IMR-90 (cell line): ENCODE data around the gene PFN2. TPM values are rescaled to one million over a fixed set of nuclear protein-coding genes. Genes with fewer than 3 reads are reported as not detected.

Source experiments
- ATAC-seq: fragments of 200-7000 bp; cut with Tn5 transposase; 2 replicates; pipeline ENCODE4 v1.9.1; 2020; ENCODE audit warnings: low read depth, mild to moderate bottlenecking, moderate library complexity
- BruUV-seq: library from RNA; stranded (reverse); fragments of 400-500 nt; replicated peaks from 2 replicates; lab custom pipeline; 2021; lab: Mats Ljungman, UMichigan
- CTCF ChIA-PET: fragments of 300-600 bp; formaldehyde crosslinking; extraction: SDS; loops from one replicate; lab custom pipeline; 2021; ENCODE audit warnings: antibody characterized with exemption; lab: Yijun Ruan, JAX
- POLR2A ChIA-PET: fragments of 300-600 bp; sonication (Branson Sonifier 250); formaldehyde crosslinking; loops from one replicate; lab custom pipeline; 2022; ENCODE audit warnings: antibody characterized with exemption; ENCODE audit not compliant: unreplicated experiment; lab: Charles Lee
- DNase-seq: peaks from one replicate; pipeline ENCODE4 v3.0.0; 2013
- H2AFZ ChIP-seq: replicated peaks from 2 replicates; pipeline ENCODE3; 2013; ENCODE audit warnings: low read length, mild to moderate bottlenecking; ENCODE audit not compliant: poor library complexity
- H2AK5ac ChIP-seq: 2 replicates; pipeline ENCODE4 v1.6.1; 2013; ENCODE audit warnings: low read depth, low read length, inconsistent platforms
- H2AK9ac ChIP-seq: replicated peaks from 2 replicates; pipeline ENCODE3; 2013; ENCODE audit warnings: mild to moderate bottlenecking, low read depth, low read length, moderate library complexity; ENCODE audit not compliant: poor library complexity
- H2BK120ac ChIP-seq: 2 replicates; pipeline ENCODE4 v1.6.1; 2013; ENCODE audit warnings: low read depth, low read length, inconsistent platforms
- H2BK15ac ChIP-seq: 3 replicates; pipeline ENCODE4 v1.6.1; 2013; ENCODE audit warnings: low read depth, low read length, inconsistent platforms
- H2BK20ac ChIP-seq: 2 replicates; pipeline ENCODE4 v1.6.1; 2013; ENCODE audit warnings: low read depth, mild to moderate bottlenecking, inconsistent platforms, low read length, moderate library complexity
- H2BK5ac ChIP-seq: 2 replicates; pipeline ENCODE4 v1.6.1; 2013; ENCODE audit warnings: mild to moderate bottlenecking, low read depth, low read length, inconsistent platforms; ENCODE audit not compliant: poor library complexity, severe bottlenecking
- H3K14ac ChIP-seq: replicated peaks from 2 replicates; pipeline ENCODE4 v1.6.1; 2013; ENCODE audit warnings: low read depth, low read length, inconsistent platforms
- H3K18ac ChIP-seq: 2 replicates; pipeline ENCODE4 v1.6.1; 2013; ENCODE audit warnings: low read depth, low read length, control low read depth
- H3K23ac ChIP-seq: 2 replicates; pipeline ENCODE4 v1.6.1; 2013; ENCODE audit warnings: low read depth, low read length, inconsistent platforms
- H3K27ac ChIP-seq: 2 replicates; pipeline ENCODE4 v1.5.1; 2013; ENCODE audit warnings: mild to moderate bottlenecking, control low read depth, low read length; ENCODE audit not compliant: insufficient read depth
- H3K27me3 ChIP-seq: 2 replicates; pipeline ENCODE4 v1.6.1; 2013; ENCODE audit warnings: low read length; ENCODE audit not compliant: control insufficient read depth, insufficient read depth
- H3K36me3 ChIP-seq: 2 replicates; pipeline ENCODE4 v1.6.1; 2013; ENCODE audit warnings: low read length, mixed read lengths; ENCODE audit not compliant: control insufficient read depth, insufficient read depth
- H3K4ac ChIP-seq: 2 replicates; pipeline ENCODE4 v1.6.1; 2013; ENCODE audit warnings: low read depth, low read length, inconsistent platforms
- H3K4me1 ChIP-seq: 2 replicates; pipeline ENCODE4 v1.6.1; 2013; ENCODE audit warnings: low read length, mixed read lengths; ENCODE audit not compliant: control insufficient read depth, insufficient read depth
- H3K4me2 ChIP-seq: 2 replicates; pipeline ENCODE4 v1.6.1; 2013; ENCODE audit warnings: low read depth, mild to moderate bottlenecking, control low read depth, low read length, moderate library complexity
- H3K4me3 ChIP-seq: 2 replicates; pipeline ENCODE4 v1.5.1; 2013; ENCODE audit warnings: low read depth, mild to moderate bottlenecking, control low read depth, low read length, moderate library complexity; ENCODE audit not compliant: insufficient read depth
- H3K56ac ChIP-seq: 2 replicates; pipeline ENCODE4 v1.6.1; 2013; ENCODE audit warnings: low read length, inconsistent platforms; ENCODE audit not compliant: insufficient read depth; ENCODE audit errors: extremely low read depth
- H3K79me1 ChIP-seq, 2 experiments: 2 replicates each; pipeline ENCODE4 v1.6.1; 2013; ENCODE audit warnings: low read length in 2 of 2, inconsistent platforms in 1 of 2, low read depth in 1 of 2
- H3K9ac ChIP-seq: 2 replicates; pipeline ENCODE4 v1.6.1; 2013; ENCODE audit warnings: low read depth, low read length, control low read depth
- H3K9me1 ChIP-seq: 2 replicates; pipeline ENCODE4 v1.6.1; 2013; ENCODE audit warnings: low read length, inconsistent platforms; ENCODE audit not compliant: insufficient read depth
- H3K9me3 ChIP-seq: 2 replicates; pipeline ENCODE4 v1.6.1; 2013; ENCODE audit warnings: low read length; ENCODE audit not compliant: control insufficient read depth, insufficient read depth
- H4K20me1 ChIP-seq: 2 replicates; pipeline ENCODE4 v1.6.1; 2013; ENCODE audit warnings: low read length, inconsistent platforms; ENCODE audit not compliant: insufficient read depth
- H4K5ac ChIP-seq: 2 replicates; pipeline ENCODE4 v1.6.1; 2013; ENCODE audit warnings: mild to moderate bottlenecking, low read depth, low read length, control low read depth
- H4K8ac ChIP-seq, 2 experiments: 2 replicates each; pipeline ENCODE4 v1.6.1; 2013; ENCODE audit warnings: low read depth in 2 of 2, low read length in 2 of 2, control low read depth in 1 of 2, inconsistent platforms in 1 of 2
- H4K91ac ChIP-seq: 2 replicates; pipeline ENCODE4 v1.6.1; 2013; ENCODE audit warnings: low read depth, low read length, inconsistent platforms; ENCODE audit not compliant: insufficient read depth
- BHLHE40 ChIP-seq: fragments of 150-350 bp; IDR thresholded peaks from 2 replicates; pipeline ENCODE4 v1.6.1; 2016; ENCODE audit warnings: mild to moderate bottlenecking, low read depth, low read length
- CEBPB ChIP-seq: IDR thresholded peaks from 2 replicates; pipeline ENCODE4 v1.6.1; 2012; ENCODE audit warnings: low read depth, low read length, improper control_type of control experiment
- CHD1 ChIP-seq: IDR thresholded peaks from 2 replicates; pipeline ENCODE4 v1.6.1; 2012; ENCODE audit warnings: low read depth, low read length, improper control_type of control experiment
- FOS ChIP-seq: fragments of 150-350 bp; IDR thresholded peaks from 2 replicates; pipeline ENCODE4 v1.6.1; 2016; ENCODE audit warnings: low read depth, low read length
- MAZ ChIP-seq: IDR thresholded peaks from 2 replicates; pipeline ENCODE4 v1.6.1; 2012; ENCODE audit warnings: low read depth, mild to moderate bottlenecking, low read length, improper control_type of control experiment, moderate library complexity, borderline replicate concordance
- MXI1 ChIP-seq: IDR thresholded peaks from 2 replicates; pipeline ENCODE4 v1.6.1; 2012; ENCODE audit warnings: low read depth, mild to moderate bottlenecking, low read length, moderate library complexity, borderline replicate concordance
- NFE2L2 ChIP-seq: fragments of 150-350 bp; IDR thresholded peaks from 2 replicates; pipeline ENCODE4 v1.6.1; 2016; ENCODE audit warnings: low read depth, mild to moderate bottlenecking, low read length
- POLR2A ChIP-seq: IDR thresholded peaks from 2 replicates; pipeline ENCODE4 v1.6.1; 2012; ENCODE audit warnings: mild to moderate bottlenecking, low read depth, low read length
- RAD21 ChIP-seq: IDR thresholded peaks from 2 replicates; pipeline ENCODE4 v1.6.1; 2012; ENCODE audit warnings: low read length, improper control_type of control experiment
- RCOR1 ChIP-seq: IDR thresholded peaks from 2 replicates; pipeline ENCODE4 v1.6.1; 2012; ENCODE audit warnings: mild to moderate bottlenecking, low read length, improper control_type of control experiment; ENCODE audit not compliant: insufficient replicate concordance
- RFX5 ChIP-seq: IDR thresholded peaks from 2 replicates; pipeline ENCODE4 v1.8.0; 2012; ENCODE audit warnings: low read depth, mild to moderate bottlenecking, low read length, moderate library complexity
- SMC3 ChIP-seq: fragments of 150-350 bp; IDR thresholded peaks from 2 replicates; pipeline ENCODE4 v1.6.1; 2016; ENCODE audit warnings: low read depth, mild to moderate bottlenecking, antibody characterized with exemption, low read length, moderate library complexity
- dilution Hi-C: fragments of 300-500 bp; cut with HindIII; formaldehyde crosslinking; loops from one replicate; pipeline ENCODE4 v1.14.3; 2018; ENCODE audit warnings: low sequenced_read_pairs; ENCODE audit not compliant: unreplicated experiment
- in situ Hi-C: fragments of 300-500 bp; cut with MboI; formaldehyde crosslinking; loops from 3 replicates; pipeline ENCODE4 v1.14.3; 2019; ENCODE audit warnings: low sequenced_read_pairs, inconsistent platforms, mixed read lengths
- intact Hi-C: fragments of 100-400 bp; cut with micrococcal nuclease; formaldehyde crosslinking; loops from 2 replicates; pipeline ENCODE4 v1.10.0; 2022
- polyA plus RNA-seq, 3 experiments: library from polyadenylated mRNA; depleted of rRNA; stranded (reverse); fragments of >200 nt; gene quantifications; 2 replicates each; pipeline ENCODE4 v1.2.3, GENCODE V29; 2012; ENCODE audit warnings: low replicate concordance in 1 of 3
- total RNA-seq: library from RNA; depleted of rRNA; stranded (reverse); fragments of >200 nt; gene quantifications from 2 replicates; pipeline ENCODE4 v1.2.3, GENCODE V29; 2012
- TF ChIP-seq, protein P1 (sequence below): conservative IDR thresholded peaks from 2 replicates; pipeline ENCODE4 v1.5.1; 2012; ENCODE audit warnings: mild to moderate bottlenecking, low read depth, low read length, improper control_type of control experiment
- TF ChIP-seq, protein P2 (sequence below): fragments of 150-350 bp; IDR thresholded peaks from 2 replicates; pipeline ENCODE4 v1.6.1; 2016; ENCODE audit warnings: low read depth, mild to moderate bottlenecking, low read length, moderate library complexity, borderline replicate concordance
- TF ChIP-seq, protein P3 (sequence below): fragments of 150-350 bp; IDR thresholded peaks from 2 replicates; pipeline ENCODE4 v1.6.1; 2017; ENCODE audit warnings: mild to moderate bottlenecking, antibody characterized with exemption, low read length, low read depth

The PFN2 gene
- total and polyA plus RNA-seq, 2 of the 4 experiments (the other 2 are of a cell fraction), result 256 to 444 TPM

DNA sequence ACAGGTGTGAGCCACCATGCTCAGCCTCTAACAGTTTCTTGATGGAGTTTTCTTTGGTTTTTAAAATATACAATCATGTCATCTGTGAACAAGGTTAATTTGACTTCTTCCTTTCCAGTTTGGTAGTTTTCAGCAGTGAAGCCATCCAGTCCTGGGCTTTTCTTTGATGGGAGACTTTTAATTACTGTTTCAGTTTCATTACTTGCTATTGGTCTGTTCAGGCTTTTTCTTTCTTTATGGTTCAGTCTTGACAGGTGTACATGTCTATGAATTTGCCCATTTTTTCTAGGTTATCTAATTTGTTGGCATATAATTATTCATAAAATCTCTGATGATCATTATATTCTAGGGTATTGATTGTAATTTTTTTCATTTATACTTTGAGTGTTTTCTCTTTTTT lies 36.8 kb downstream of the PFN2 start:
- DNase-seq (no peak), ATAC-seq (no peak)
- no peak overlapping the region for H3K56ac ChIP-seq
- H3K27ac ChIP-seq, result no peak overlapping the region
- H2BK5ac ChIP-seq, result no peak overlapping the region
- no peak overlapping the region for H3K4ac ChIP-seq
- H2BK15ac ChIP-seq, result no peak overlapping the region
- no peak overlapping the region for H3K18ac ChIP-seq
- H4K5ac ChIP-seq, result no peak overlapping the region
- H2AK5ac ChIP-seq, result no peak overlapping the region
- H3K4me3 ChIP-seq, result no peak overlapping the region
- BruUV-seq, result no TSS peak
- peaks cover 7% of the 10 kb centered on the region in 2 experiments; a peak in 2 of 4 replicates for H3K79me1 ChIP-seq
- no peak overlapping the region for H2BK120ac ChIP-seq
- peaks cover 3% of the 10 kb centered on the region; the same call in 1 of the 2 replicates for H3K9me3 ChIP-seq
- H3K4me2 ChIP-seq, result no peak overlapping the region
- H3K23ac ChIP-seq, result no peak overlapping the region
- ChIA-PET POLR2A (no interaction called here), CTCF (no interaction called here)
- no peaks in the 10 kb centered on the region; the same call in 1 of the 2 replicates for H4K20me1 ChIP-seq
- H3K9me1 ChIP-seq, result no peaks in the 10 kb centered on the region
- no peaks in the 10 kb centered on the region for H3K27me3 ChIP-seq
- H3K14ac ChIP-seq, result no peak overlapping the region
- in situ Hi-C loops, result loop anchor here (10.0 kb wide), 1 partner anchor 571 kb away; no protein-coding TSS in a partner anchor
- 0 out of 2 replicates have a peak, but pooled peaks cover 2% of the 10 kb centered on the region for H3K36me3 ChIP-seq
- no peak overlapping the region for H2BK20ac ChIP-seq
- TF ChIP-seq CEBPB, result no peak
- TF ChIP-seq RFX5, result no peak
- no peak for TF ChIP-seq BHLHE40
- TF ChIP-seq, protein P1, sequence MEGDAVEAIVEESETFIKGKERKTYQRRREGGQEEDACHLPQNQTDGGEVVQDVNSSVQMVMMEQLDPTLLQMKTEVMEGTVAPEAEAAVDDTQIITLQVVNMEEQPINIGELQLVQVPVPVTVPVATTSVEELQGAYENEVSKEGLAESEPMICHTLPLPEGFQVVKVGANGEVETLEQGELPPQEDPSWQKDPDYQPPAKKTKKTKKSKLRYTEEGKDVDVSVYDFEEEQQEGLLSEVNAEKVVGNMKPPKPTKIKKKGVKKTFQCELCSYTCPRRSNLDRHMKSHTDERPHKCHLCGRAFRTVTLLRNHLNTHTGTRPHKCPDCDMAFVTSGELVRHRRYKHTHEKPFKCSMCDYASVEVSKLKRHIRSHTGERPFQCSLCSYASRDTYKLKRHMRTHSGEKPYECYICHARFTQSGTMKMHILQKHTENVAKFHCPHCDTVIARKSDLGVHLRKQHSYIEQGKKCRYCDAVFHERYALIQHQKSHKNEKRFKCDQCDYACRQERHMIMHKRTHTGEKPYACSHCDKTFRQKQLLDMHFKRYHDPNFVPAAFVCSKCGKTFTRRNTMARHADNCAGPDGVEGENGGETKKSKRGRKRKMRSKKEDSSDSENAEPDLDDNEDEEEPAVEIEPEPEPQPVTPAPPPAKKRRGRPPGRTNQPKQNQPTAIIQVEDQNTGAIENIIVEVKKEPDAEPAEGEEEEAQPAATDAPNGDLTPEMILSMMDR, result no peak
- no peak for TF ChIP-seq POLR2A
- TF ChIP-seq MXI1, result no peak
- TF ChIP-seq MAZ, result no peak
- no peak for TF ChIP-seq SMC3
- TF ChIP-seq FOS, result no peak
- TF ChIP-seq, protein P2, sequence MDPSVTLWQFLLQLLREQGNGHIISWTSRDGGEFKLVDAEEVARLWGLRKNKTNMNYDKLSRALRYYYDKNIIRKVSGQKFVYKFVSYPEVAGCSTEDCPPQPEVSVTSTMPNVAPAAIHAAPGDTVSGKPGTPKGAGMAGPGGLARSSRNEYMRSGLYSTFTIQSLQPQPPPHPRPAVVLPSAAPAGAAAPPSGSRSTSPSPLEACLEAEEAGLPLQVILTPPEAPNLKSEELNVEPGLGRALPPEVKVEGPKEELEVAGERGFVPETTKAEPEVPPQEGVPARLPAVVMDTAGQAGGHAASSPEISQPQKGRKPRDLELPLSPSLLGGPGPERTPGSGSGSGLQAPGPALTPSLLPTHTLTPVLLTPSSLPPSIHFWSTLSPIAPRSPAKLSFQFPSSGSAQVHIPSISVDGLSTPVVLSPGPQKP, result no peak
- TF ChIP-seq RCOR1, result no peak
- no peak for TF ChIP-seq RAD21
- TF ChIP-seq NFE2L2, result no peak
- TF ChIP-seq, protein P3, sequence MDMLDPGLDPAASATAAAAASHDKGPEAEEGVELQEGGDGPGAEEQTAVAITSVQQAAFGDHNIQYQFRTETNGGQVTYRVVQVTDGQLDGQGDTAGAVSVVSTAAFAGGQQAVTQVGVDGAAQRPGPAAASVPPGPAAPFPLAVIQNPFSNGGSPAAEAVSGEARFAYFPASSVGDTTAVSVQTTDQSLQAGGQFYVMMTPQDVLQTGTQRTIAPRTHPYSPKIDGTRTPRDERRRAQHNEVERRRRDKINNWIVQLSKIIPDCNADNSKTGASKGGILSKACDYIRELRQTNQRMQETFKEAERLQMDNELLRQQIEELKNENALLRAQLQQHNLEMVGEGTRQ, result no peak
- no peak for TF ChIP-seq CHD1
- dilution Hi-C loops, result no loop called here
- H2AFZ ChIP-seq, result no peak overlapping the region
- H4K91ac ChIP-seq, result no peak overlapping the region
- H3K9ac ChIP-seq, result no peak overlapping the region
- no peaks in the 10 kb centered on the region for H3K4me1 ChIP-seq
- H4K8ac ChIP-seq, result no peak overlapping the region
- intact Hi-C loops, result loop anchor here (2.0 to 10.0 kb wide), 2 partner anchors 15 to 581 kb away; no protein-coding TSS in a partner anchor
- H2AK9ac ChIP-seq, result no peak overlapping the region
